NCI-H1417 treated with DMSO at 0.1 percent for 48 hours (cell line): ENCODE data around the gene KLHDC4.
A peak's percentile ranks its signal among the peaks of the same experiment; 100 is the strongest.
"Not testable (repeated sequence)": the region's sequence is repeated elsewhere in the genome, so short reads cannot be mapped to it uniquely, and the experiment has no call there.

Experiments
- DNase-seq: peaks from one replicate; lab custom pipeline; 2025; lab: John Stamatoyannopoulos, UW

KLHDC4 gene

DNA sequence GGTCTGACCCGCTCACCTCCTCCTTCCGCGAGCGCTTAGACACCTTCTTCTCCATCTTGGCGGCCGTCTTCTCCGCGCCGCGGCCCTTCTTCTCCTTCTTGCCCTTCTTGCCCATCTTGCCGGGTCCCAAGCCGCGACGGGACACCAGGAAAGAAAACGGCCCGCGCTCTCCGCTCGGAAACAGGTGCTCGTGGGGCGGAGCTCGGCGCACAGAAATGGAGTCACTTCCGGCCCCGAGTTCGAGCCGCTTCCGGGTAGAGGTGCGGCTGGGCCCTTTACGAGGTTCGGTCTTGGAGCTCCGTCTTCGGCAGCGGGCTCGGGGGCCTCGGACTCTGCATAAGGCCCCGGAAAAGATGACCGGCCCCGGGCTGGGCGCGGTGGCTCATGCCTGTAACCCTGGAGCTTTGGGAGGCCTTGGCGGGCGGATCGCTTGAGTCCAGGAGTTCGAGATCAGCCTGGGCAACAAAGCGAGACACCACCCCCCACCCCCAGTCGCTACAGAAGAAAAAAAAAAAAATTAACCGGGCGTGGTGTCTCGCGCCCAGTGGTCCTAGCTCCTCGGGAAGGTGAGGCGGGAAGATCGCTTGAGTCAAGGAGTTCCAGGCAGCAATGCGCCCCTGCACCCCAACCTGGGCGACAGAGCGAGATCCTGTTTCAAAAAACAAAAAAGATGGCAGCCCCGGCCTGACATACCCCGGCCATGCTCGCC is at the start of gene KLHDC4:
KLHDC4 (minus strand) TSS at position 211 of the 709 bp plus-strand sequence; CDS start at position 115, 96 bp downstream.
- no peak for DNase-seq

GRCh38 chr16:87815567-87815966 is 49.8 kb upstream of the KLHDC4 start:
- DNase-seq = no peak

DNA sequence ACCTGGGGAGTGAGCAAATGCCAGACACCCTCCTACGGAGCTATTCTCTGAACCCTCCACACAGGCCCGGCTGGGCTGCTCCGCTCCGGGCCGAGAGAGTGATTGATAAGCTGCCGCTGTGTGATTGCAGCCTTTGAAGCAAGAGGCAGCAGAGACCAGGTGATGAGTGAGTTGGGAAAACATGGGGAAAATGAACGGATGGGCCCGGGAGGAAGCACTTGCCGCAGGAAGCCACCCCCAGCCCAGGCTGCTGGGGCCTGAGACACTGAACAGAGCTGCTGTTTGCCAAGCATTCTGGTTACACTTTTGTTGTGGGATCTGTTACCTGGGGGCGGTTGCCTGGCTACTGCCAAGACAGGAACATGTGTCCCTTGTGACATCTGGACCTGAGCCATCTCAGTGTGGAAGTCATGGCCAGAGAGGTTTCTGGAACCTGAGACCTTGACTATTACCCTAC is 46.4 kb upstream of the KLHDC4 start:
- no peak for DNase-seq

DNA sequence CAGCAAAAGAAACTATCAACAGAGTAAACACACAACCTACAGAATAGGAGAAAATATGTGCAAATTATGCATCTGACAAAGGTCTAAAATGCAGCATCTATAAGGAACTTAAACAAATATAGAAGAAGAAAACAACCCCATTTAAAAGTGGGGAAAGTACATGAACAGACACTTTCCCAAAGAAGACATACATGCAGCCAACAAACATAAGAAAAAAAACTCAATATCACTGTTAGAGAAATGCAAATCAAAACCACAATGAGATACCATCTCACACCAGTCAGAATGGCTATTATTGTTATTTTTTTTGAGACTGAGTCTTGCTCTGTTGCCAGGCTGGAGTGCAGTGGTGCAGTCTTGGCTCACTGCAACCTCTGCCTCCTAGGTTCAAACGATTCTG is 45.7 kb upstream of the KLHDC4 start:
- not testable (repeated sequence) for DNase-seq

GRCh38 chr16:87809150-87809902 is 43.5 kb upstream of the KLHDC4 start:
- DNase-seq = no peak

DNA sequence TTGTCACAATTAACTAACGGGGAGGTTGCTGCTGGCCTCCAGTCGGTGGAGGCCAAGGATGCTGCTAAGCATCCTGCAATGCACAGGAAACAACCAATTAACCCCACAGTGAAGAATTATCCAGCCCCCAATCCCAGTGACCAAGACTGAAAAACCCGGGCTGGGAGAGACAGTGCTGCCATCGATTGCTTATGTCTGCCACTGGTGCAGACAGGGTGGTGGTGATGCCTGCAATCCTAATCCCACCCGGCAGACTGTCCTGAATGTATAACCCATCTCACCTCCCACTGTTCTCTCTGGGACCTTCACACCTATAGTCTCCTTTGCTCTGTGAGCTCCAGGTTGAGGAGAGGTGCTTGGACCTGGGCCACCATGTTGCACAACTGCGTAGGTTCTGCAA is 42.3 kb upstream of the KLHDC4 start:
- no peak for DNase-seq

- DNase-seq = peak; percentile 79
Observed at GRCh38 chr16:87806641-87807546, 41.1 kb upstream of the KLHDC4 start.

DNA sequence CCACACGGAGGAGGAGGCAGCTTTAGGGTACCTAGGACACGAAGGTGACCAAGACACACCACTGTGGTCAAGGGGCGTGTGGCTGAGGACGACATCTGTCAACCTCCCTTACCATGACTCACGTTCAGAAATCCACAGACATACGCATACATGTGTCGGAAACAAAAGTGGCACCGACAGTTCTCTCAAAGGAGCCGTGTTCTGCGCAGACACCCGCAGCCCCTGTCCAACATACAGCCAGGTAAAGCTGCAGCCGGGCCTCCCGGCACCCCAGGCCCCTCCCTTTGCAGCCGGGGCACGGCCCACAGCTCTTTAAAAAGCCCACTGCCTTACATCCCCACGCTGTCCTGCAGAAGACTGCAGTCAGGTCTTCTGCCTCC is 40.5 kb upstream of the KLHDC4 start:
- no peak for DNase-seq

DNA sequence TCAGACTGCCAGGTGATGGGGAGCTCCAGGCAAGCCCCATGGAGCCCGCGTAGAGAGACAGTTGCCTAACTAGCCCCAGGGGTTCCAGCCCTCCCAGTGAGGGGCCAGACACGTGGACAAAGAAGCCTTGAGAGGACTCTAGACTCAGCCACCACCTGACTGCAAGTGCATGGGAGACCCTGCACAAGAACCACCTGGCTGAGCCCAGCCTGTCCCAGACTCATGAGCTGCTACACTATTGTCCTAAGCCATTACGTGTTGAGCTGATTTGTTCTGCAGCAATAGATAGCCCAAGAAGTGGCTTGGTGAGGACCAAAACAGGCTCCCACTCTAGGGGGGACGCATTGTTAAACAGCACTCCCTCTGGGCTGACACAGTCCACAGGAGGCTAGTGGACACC is 37.6 kb upstream of the KLHDC4 start:
- DNase-seq = no peak

DNA sequence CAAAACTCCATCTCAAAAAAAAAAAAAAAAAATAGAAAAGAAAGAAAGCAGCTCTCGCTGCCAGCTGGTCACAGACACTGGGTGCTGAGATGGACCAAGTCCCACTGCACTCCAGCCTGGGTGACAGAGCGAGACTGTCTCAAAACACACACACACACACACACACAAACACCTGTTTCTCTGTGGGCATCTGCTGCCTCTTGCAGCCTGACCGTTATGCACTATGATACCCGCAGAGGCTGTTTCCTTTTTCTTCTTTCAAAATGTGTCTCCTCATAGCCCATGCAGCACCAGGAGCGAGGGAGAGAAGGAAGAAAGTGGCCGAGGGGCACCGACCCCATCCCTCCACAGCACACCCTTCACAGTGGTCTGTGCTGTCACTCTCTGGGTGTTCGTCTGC is 36.9 kb upstream of the KLHDC4 start:
- DNase-seq = no peak

GRCh38 chr16:87801679-87802259 is 36.0 kb upstream of the KLHDC4 start:
- DNase-seq = no peak

- no peak for DNase-seq
Observed at GRCh38 chr16:87800497-87800896, 34.7 kb upstream of the KLHDC4 start.

- no peak for DNase-seq
Observed at GRCh38 chr16:87795336-87795735, 29.6 kb upstream of the KLHDC4 start.

- DNase-seq = no peak
Observed at GRCh38 chr16:87794485-87795078, 28.8 kb upstream of the KLHDC4 start.

GRCh38 chr16:87792205-87792565 is 26.4 kb upstream of the KLHDC4 start:
- DNase-seq = no peak

DNA sequence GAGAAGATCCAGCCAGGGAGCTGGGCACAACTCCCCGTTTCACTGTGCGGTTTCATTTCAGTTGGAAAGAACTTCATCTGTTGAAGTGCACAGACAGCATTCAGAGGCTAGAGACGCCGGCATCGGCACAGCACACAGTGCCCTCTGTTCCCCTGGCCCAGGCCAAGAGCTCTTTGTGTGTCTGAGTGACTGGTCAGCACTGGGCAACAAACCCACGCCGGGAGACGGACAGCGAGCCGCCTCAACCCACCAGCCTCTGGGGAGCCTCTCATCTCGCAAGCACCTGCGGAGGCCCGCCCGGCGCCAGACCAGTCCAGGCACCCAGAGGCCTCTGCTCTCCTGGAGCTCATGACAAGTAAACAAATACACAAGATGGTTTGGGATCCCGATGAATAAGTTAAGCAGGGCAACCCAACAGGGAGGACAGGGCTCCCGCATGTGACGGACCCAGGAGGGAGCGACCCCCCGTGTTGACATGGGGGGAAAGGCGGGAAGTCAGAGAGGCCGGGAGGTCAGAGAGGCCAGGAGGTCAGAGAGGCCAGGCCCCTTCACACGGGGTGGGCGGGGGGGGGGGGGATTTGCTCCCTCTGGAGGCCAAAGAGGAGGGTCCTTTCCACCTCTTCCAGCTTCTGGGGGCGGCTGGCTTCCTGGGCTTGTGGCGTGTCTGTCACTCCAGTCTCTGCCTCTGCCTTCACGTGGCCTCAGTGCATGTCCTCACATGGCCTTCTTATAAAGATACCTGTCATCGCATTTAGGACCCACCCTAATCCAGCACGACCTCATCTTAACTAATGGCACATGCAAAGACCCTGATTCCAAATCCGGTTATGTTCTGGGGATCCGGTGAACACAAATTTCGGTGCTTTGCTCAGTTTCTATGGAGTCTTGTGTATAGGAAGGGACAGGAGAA is 25.8 kb upstream of the KLHDC4 start:
- DNase-seq = no peak

- DNase-seq = no peak
Observed at GRCh38 chr16:87790292-87791100, 24.7 kb upstream of the KLHDC4 start.

DNA sequence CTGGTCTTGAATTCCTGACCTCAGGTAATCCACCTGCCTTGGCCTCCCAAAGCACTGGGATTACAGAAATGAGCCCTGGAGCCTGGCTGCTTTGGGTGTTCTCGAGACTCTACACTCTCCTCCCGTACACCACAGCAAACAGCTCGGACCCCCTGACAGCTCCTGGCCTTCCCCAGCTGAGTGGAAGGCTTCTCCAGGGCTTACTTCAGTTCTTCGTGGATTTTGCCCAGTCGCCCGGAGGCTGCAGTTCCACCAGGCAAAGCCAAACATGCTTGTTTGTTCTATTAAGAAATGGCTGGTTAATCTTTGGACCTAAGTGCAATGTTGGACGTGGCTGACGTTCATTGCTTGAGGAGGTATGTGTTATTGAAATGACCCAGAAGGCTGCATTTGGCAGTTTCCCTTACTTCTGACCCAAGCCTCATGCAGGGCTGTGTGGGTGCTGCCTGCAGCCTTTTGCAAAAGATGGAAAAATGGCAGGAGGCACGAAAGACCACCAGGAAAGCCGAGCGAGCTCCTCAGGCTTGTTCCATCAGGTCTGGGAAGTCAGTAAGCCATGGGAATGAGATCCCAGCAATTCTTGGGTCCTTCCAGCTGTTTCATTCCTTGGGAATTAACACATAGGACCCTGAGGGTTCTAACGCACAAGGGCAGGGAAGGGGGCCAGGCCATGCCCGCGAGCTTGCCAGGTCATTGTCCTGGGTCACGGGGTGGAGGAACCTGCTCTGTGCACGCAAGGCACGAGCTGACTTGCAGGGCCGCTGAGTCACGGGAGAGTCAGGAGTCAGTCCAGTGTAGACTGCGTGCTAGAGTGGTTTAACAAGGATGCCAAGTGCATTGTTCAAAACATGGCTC is 23.9 kb upstream of the KLHDC4 start:
- no peak for DNase-seq
